H1 (cell line): Measurements from ENCODE around the gene NEDD4L.

Experiments
- BRCA1 ChIP-seq: IDR thresholded peaks from 2 replicates; pipeline ENCODE4 v1.6.1; 2012; ENCODE audit warnings: low read depth, low read length, improper control_type of control experiment
- CEBPB ChIP-seq: IDR thresholded peaks from 2 replicates; pipeline ENCODE4 v1.6.1; 2012; ENCODE audit warnings: low read depth, low read length
- CHD2 ChIP-seq: IDR thresholded peaks from 2 replicates; pipeline ENCODE4 v1.6.1; 2012; ENCODE audit warnings: low read length, improper control_type of control experiment
- EGR1 ChIP-seq: IDR thresholded peaks from 2 replicates; pipeline ENCODE4 v1.6.1; 2011; ENCODE audit warnings: low read depth, low read length, borderline replicate concordance
- HDAC6 ChIP-seq: IDR thresholded peaks from one replicate; pipeline ENCODE4 v1.7.1; 2012; ENCODE audit warnings: low read depth, mild to moderate bottlenecking, inconsistent platforms, low read length, moderate library complexity
- MAFK ChIP-seq: IDR thresholded peaks from 2 replicates; pipeline ENCODE4 v1.6.1; 2012; ENCODE audit warnings: low read depth, mild to moderate bottlenecking, improper control_type of control experiment, low read length
- NANOG ChIP-seq: IDR thresholded peaks from 2 replicates; pipeline ENCODE4 v1.6.1; 2011; ENCODE audit warnings: low read length, low read depth, mild to moderate bottlenecking, inconsistent platforms; ENCODE audit not compliant: insufficient read depth, poor library complexity, severe bottlenecking
- POLR2A ChIP-seq, 2 experiments: IDR thresholded peaks; 1 replicate in 1 of 2; 2 replicates in 1 of 2; pipeline ENCODE4 v1.6.1; 2011; ENCODE audit warnings: low read depth in 2 of 2, low read length in 2 of 2, mild to moderate bottlenecking in 2 of 2; ENCODE audit errors: control extremely low read depth in 1 of 2
- POLR2AphosphoS5 ChIP-seq: IDR thresholded peaks from 2 replicates; pipeline ENCODE4 v1.6.1; 2011; ENCODE audit warnings: low read depth, low read length
- RFX5 ChIP-seq: IDR thresholded peaks from 2 replicates; pipeline ENCODE4 v1.6.1; 2011; ENCODE audit warnings: low read depth, low read length, improper control_type of control experiment, borderline replicate concordance
- RNF2 ChIP-seq: fragments of 200-900, 300-1000 bp; sonication (generic); IDR thresholded peaks from 2 replicates; pipeline ENCODE4 v1.7.1; 2016; ENCODE audit warnings: borderline replicate concordance, low read depth, mild to moderate bottlenecking, antibody characterized with exemption, low read length; ENCODE audit not compliant: poor library complexity, severe bottlenecking; ENCODE audit errors: missing control alignments
- TEAD4 ChIP-seq: IDR thresholded peaks from 2 replicates; pipeline ENCODE4 v1.6.1; 2012; ENCODE audit warnings: low read depth, low read length, inconsistent platforms, mixed read lengths
- TF ChIP-seq, protein P1 (sequence below), 3 experiments: IDR thresholded peaks; 1 replicate in 2 of 3; 2 replicates in 1 of 3; pipeline versions ENCODE4 v1.5.1 to v1.6.1; 2011; ENCODE audit warnings: low read length in 3 of 3, mild to moderate bottlenecking in 3 of 3, inconsistent platforms in 2 of 3, low read depth in 1 of 3, moderate library complexity in 1 of 3; ENCODE audit not compliant: insufficient read depth in 1 of 3; ENCODE audit errors: control extremely low read depth in 1 of 3

DNA sequence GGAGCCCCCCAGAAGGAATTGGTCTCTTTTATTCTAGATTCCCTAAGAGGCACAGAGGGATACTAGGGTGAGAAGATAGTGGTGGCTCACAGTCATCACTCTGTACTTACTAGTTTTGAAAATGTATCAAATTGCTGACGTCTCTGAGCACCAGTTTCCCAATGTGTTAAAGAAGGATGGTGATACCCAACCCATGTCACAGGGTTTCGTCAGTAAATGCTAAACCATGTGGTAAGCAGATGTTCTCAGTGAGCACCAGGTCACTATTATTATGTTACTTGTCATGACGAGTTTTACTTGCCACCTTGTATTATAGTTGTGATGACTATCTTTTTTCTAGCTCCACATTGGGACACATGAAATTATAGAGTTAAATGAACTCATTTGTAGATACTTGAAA, 54.7 kb downstream of the NEDD4L start:
- TF ChIP-seq, protein P1, sequence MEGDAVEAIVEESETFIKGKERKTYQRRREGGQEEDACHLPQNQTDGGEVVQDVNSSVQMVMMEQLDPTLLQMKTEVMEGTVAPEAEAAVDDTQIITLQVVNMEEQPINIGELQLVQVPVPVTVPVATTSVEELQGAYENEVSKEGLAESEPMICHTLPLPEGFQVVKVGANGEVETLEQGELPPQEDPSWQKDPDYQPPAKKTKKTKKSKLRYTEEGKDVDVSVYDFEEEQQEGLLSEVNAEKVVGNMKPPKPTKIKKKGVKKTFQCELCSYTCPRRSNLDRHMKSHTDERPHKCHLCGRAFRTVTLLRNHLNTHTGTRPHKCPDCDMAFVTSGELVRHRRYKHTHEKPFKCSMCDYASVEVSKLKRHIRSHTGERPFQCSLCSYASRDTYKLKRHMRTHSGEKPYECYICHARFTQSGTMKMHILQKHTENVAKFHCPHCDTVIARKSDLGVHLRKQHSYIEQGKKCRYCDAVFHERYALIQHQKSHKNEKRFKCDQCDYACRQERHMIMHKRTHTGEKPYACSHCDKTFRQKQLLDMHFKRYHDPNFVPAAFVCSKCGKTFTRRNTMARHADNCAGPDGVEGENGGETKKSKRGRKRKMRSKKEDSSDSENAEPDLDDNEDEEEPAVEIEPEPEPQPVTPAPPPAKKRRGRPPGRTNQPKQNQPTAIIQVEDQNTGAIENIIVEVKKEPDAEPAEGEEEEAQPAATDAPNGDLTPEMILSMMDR (IDR thresholded peaks at IDR 0.05; ENCODE audit: control extremely low read depth in 1 of 3, insufficient read depth in 1 of 3, low read depth in 1 of 3, low read length in 3 of 3), result no peak
- TF ChIP-seq POLR2A (IDR thresholded peaks at IDR 0.05; ENCODE audit: control extremely low read depth in 1 of 2, low read depth in 2 of 2, low read length in 2 of 2), result no peak
- no peak for TF ChIP-seq EGR1
- no peak for TF ChIP-seq RFX5
- no peak for TF ChIP-seq CHD2
- TF ChIP-seq MAFK, result no peak
- no peak for TF ChIP-seq RNF2
- TF ChIP-seq POLR2AphosphoS5, result no peak
- no peak for TF ChIP-seq CEBPB
- TF ChIP-seq NANOG, result no peak
- TF ChIP-seq BRCA1, result no peak
- no peak for TF ChIP-seq TEAD4
- TF ChIP-seq HDAC6, result no peak
